ENCODE results near the gene CRHR1. TPM values are rescaled to one million over a fixed set of nuclear protein-coding genes. Genes with fewer than 3 reads are reported as not detected.
A peak's percentile ranks its signal among the peaks of the same experiment; 100 is the strongest.
"Not testable (repeated sequence)": the region's sequence is repeated elsewhere in the genome, so short reads cannot be mapped to it uniquely, and the experiment has no call there.

Gene CRHR1
- total RNA-seq, 2 donors from 2014 or later: not detected

GRCh38 chr17:45855691-45856336 lies 71.7 kb downstream of the CRHR1 start:
- DNase-seq: no peak
- Histone ChIP-seq H3K9me3 (no peaks in the 10 kb centered on the region), H3K4me1 (no peaks in the 10 kb centered on the region), H3K4me3 (no peak overlapping the region), H3K27ac (no peak overlapping the region), H3K27me3 (no peaks in the 10 kb centered on the region), H3K36me3 (replicated peaks in 1 of 2; ENCODE audit: insufficient read depth in 1 of 2, low read depth in 2 of 2) (no peaks in the 10 kb centered on the region)
- no peak for ATAC-seq
- intact Hi-C loops (cut with DNase I): no loop called here
- TF ChIP-seq POLR2A (IDR thresholded peaks at IDR 0.05): no peak
- 54 to 55% methylated on average over 2 of the region's 2 CpGs for WGBS, 2 donors

DNA sequence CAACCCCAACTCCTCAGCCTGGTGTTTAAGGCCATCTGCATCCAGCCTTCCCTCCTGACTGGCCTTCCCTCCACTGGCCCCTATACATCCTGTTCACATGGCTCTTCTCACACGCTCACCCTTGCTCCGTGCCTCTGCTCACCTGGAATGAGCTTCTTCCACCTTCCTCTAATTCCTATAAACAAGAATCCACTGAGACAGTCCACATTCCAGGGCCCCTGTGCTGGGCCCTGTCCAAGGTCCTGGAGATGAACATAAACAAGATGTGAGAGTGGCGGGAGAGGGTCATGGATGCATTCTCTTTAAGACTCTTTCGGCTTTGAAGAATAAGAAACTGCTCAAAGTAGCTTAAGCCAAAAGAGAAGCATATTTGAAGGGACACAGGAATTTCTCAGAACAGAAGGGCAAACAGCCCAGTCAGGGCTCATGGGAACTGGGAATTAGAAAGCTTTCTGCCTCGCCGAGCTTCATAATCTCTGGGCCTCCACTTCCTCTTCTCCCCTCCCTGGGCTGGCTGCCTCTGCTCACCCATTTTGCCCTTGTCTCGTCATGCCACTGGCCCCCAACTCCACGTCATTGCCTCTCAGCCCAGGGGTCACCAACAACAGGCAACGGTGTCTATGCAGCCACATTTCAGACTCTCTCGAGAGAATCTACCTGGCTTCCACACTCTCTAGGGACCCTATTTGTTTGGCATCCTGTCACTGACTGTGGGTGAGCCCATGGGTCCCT lies 74.0 kb downstream of the CRHR1 start:
- no peaks in the 10 kb centered on the region for H3K4me1 ChIP-seq
- peak in 1 of 4 donors; percentile 12 for DNase-seq
- H3K27ac ChIP-seq: no peak overlapping the region
- peak; percentile 18 for ATAC-seq
- H3K36me3 ChIP-seq (replicated peaks in 1 of 2; ENCODE audit: insufficient read depth in 1 of 2, low read depth in 2 of 2): no peaks in the 10 kb centered on the region
- no peaks in the 10 kb centered on the region for H3K9me3 ChIP-seq
- WGBS, 2 donors: 38 to 39% methylated on average over 10 of the region's 10 CpGs
- TF ChIP-seq POLR2A (IDR thresholded peaks at IDR 0.05): no peak
- no peak for TF ChIP-seq CTCF (IDR thresholded peaks at IDR 0.05)
- intact Hi-C loops (cut with DNase I): no loop called here
- H3K27me3 ChIP-seq: no peaks in the 10 kb centered on the region
- no peak overlapping the region for H3K4me3 ChIP-seq

DNA sequence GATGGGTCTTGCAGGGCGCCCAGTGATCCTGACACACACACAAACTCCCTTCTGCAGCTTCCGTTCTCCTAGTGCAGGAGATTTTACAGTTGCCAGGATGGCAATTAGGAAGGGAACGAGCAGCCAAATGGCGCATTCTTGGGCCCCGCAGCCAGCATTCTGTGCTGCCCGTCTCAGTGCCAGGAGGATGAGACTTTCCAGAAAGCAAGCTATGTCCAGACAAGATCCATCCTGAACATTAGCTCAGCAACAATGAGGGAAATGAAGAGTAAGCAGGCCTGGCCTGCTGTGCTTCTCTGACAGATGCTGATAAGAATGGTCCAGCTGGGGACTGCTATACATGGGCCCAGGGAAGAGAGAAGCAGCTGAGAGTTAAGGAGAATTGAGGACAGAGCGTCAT lies 77.0 kb downstream of the CRHR1 start:
- Histone ChIP-seq H3K4me3 (no peak overlapping the region), H3K4me1 (no peaks in the 10 kb centered on the region), H3K9me3 (no peaks in the 10 kb centered on the region), H3K36me3 (replicated peaks in 1 of 2; ENCODE audit: insufficient read depth in 1 of 2, low read depth in 2 of 2) (no peaks in the 10 kb centered on the region), H3K27me3 (no peaks in the 10 kb centered on the region), H3K27ac (no peak overlapping the region)
- TF ChIP-seq POLR2A (IDR thresholded peaks at IDR 0.05): no peak
- no peak for DNase-seq
- 76 to 77% methylated on average over 4 to 7 of the region's 7 CpGs for WGBS, 2 donors
- ATAC-seq: no peak
- intact Hi-C loops (cut with DNase I): no loop called here

- 76 to 82% methylated on average over 9 of the region's 9 CpGs for WGBS, 2 donors
- DNase-seq; H3K9me3 ChIP-seq; H3K36me3 ChIP-seq (replicated peaks in 1 of 2; ENCODE audit: insufficient read depth in 1 of 2, low read depth in 2 of 2); ATAC-seq; H3K27me3 ChIP-seq; intact Hi-C loops (cut with DNase I); H3K27ac ChIP-seq; H3K4me1 ChIP-seq; H3K4me3 ChIP-seq: not testable (repeated sequence)
Observed at GRCh38 chr17:45862127-45862526, 78.0 kb downstream of the CRHR1 start.

GRCh38 chr17:45863857-45864654 lies 79.9 kb downstream of the CRHR1 start:
- no peak for DNase-seq
- Histone ChIP-seq H3K4me3 (no peak overlapping the region), H3K9me3 (no peaks in the 10 kb centered on the region), H3K27ac (no peak overlapping the region), H3K36me3 (replicated peaks in 1 of 2; ENCODE audit: insufficient read depth in 1 of 2, low read depth in 2 of 2) (no peaks in the 10 kb centered on the region), H3K4me1 (no peaks in the 10 kb centered on the region), H3K27me3 (no peaks in the 10 kb centered on the region)
- TF ChIP-seq POLR2A (IDR thresholded peaks at IDR 0.05): no peak
- TF ChIP-seq CTCF (IDR thresholded peaks at IDR 0.05): no peak
- 41 to 50% methylated on average over 6 of the region's 6 CpGs for WGBS, 2 donors
- ATAC-seq: no peak
- intact Hi-C loops (cut with DNase I): no loop called here

DNA sequence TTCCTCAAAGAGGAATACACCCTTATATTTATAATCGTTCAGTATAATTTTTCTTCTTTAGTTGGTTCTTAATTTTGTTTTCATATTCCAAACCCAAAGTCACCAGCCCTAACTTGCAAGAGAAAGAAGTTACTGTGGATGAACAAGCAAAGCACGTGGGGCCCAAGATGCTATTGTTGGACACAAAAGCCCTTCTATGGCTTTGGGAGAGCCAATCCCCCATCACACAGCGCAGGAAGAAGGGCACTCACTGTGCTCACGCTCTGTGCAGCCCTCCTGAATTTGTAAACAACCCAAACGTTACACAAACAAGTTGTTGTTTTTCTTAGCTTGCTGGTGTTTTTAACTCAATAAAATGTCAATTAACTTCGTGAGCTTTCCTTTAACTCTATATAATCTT lies 83.1 kb downstream of the CRHR1 start:
- Histone ChIP-seq H3K36me3 (replicated peaks in 1 of 2; ENCODE audit: insufficient read depth in 1 of 2, low read depth in 2 of 2) (no peaks in the 10 kb centered on the region), H3K27ac (no peak overlapping the region), H3K9me3 (no peaks in the 10 kb centered on the region), H3K4me1 (no peaks in the 10 kb centered on the region), H3K27me3 (no peaks in the 10 kb centered on the region), H3K4me3 (no peak overlapping the region)
- no peak for DNase-seq
- intact Hi-C loops (cut with DNase I): no loop called here
- ATAC-seq: no peak
- WGBS, 2 donors: 63 to 64% methylated on average over 6 of the region's 6 CpGs
- TF ChIP-seq CTCF (IDR thresholded peaks at IDR 0.05): no peak
- no peak for TF ChIP-seq POLR2A (IDR thresholded peaks at IDR 0.05)

Measured in body of pancreas (tissue), 4 donors.